ENCODE results near the gene CTBP2.

DNA sequence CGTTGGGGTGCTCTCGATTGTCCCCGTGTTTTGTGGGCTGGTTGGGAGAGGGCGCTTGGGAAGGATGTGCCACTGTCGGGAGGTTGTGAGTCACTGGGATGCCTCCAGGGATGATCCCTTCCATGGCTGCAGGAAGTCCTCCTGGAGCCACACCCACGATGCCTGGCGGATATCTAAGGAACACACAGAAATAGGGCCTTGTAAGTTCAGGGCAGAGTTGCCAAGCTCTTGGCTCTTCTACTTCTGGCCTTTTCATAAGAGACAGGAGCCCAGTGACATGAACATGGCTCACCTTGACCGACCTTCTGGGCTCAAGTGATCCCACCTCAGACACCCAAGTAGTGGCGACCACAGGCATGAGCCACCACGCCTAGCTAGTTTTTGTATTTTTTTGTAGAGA lies 170.8 kb downstream of the CTBP2 start:
- TF ChIP-seq CTCF (IDR thresholded peaks at IDR 0.05) = no peak
- no peak for TF ChIP-seq EZH2 (IDR thresholded peaks at IDR 0.05)
- TF ChIP-seq EZH2phosphoT487 (IDR thresholded peaks at IDR 0.05) = no peak

Measured in neural progenitor cell (in vitro differentiated cells).